IMR-90 (cell line): ENCODE measurements around the gene CNTN5. TPM values are rescaled to one million over a fixed set of nuclear protein-coding genes. Genes with fewer than 3 reads are reported as not detected.

Experiments used
- ATAC-seq: fragments of 200-7000 bp; cut with Tn5 transposase; 2 replicates; pipeline ENCODE4 v1.9.1; 2020; ENCODE audit warnings: low read depth, mild to moderate bottlenecking, moderate library complexity
- BruUV-seq: library from RNA; stranded (reverse); fragments of 400-500 nt; replicated peaks from 2 replicates; lab custom pipeline; 2021; lab: Mats Ljungman, UMichigan
- CTCF ChIA-PET: fragments of 300-600 bp; formaldehyde crosslinking; extraction: SDS; loops from one replicate; lab custom pipeline; 2021; ENCODE audit warnings: antibody characterized with exemption; lab: Yijun Ruan, JAX
- POLR2A ChIA-PET: fragments of 300-600 bp; sonication (Branson Sonifier 250); formaldehyde crosslinking; loops from one replicate; lab custom pipeline; 2022; ENCODE audit warnings: antibody characterized with exemption; ENCODE audit not compliant: unreplicated experiment; lab: Charles Lee
- DNase-seq: peaks from one replicate; pipeline ENCODE4 v3.0.0; 2013
- H2AFZ ChIP-seq: replicated peaks from 2 replicates; pipeline ENCODE3; 2013; ENCODE audit warnings: low read length, mild to moderate bottlenecking; ENCODE audit not compliant: poor library complexity
- H2AK5ac ChIP-seq: 2 replicates; pipeline ENCODE4 v1.6.1; 2013; ENCODE audit warnings: low read depth, low read length, inconsistent platforms
- H2AK9ac ChIP-seq: replicated peaks from 2 replicates; pipeline ENCODE3; 2013; ENCODE audit warnings: mild to moderate bottlenecking, low read depth, low read length, moderate library complexity; ENCODE audit not compliant: poor library complexity
- H2BK120ac ChIP-seq: 2 replicates; pipeline ENCODE4 v1.6.1; 2013; ENCODE audit warnings: low read depth, low read length, inconsistent platforms
- H2BK15ac ChIP-seq: 3 replicates; pipeline ENCODE4 v1.6.1; 2013; ENCODE audit warnings: low read depth, low read length, inconsistent platforms
- H2BK20ac ChIP-seq: 2 replicates; pipeline ENCODE4 v1.6.1; 2013; ENCODE audit warnings: low read depth, mild to moderate bottlenecking, inconsistent platforms, low read length, moderate library complexity
- H2BK5ac ChIP-seq: 2 replicates; pipeline ENCODE4 v1.6.1; 2013; ENCODE audit warnings: mild to moderate bottlenecking, low read depth, low read length, inconsistent platforms; ENCODE audit not compliant: poor library complexity, severe bottlenecking
- H3K14ac ChIP-seq: replicated peaks from 2 replicates; pipeline ENCODE4 v1.6.1; 2013; ENCODE audit warnings: low read depth, low read length, inconsistent platforms
- H3K18ac ChIP-seq: 2 replicates; pipeline ENCODE4 v1.6.1; 2013; ENCODE audit warnings: low read depth, low read length, control low read depth
- H3K23ac ChIP-seq: 2 replicates; pipeline ENCODE4 v1.6.1; 2013; ENCODE audit warnings: low read depth, low read length, inconsistent platforms
- H3K27ac ChIP-seq: 2 replicates; pipeline ENCODE4 v1.5.1; 2013; ENCODE audit warnings: mild to moderate bottlenecking, control low read depth, low read length; ENCODE audit not compliant: insufficient read depth
- H3K27me3 ChIP-seq: 2 replicates; pipeline ENCODE4 v1.6.1; 2013; ENCODE audit warnings: low read length; ENCODE audit not compliant: control insufficient read depth, insufficient read depth
- H3K36me3 ChIP-seq: 2 replicates; pipeline ENCODE4 v1.6.1; 2013; ENCODE audit warnings: low read length, mixed read lengths; ENCODE audit not compliant: control insufficient read depth, insufficient read depth
- H3K4ac ChIP-seq: 2 replicates; pipeline ENCODE4 v1.6.1; 2013; ENCODE audit warnings: low read depth, low read length, inconsistent platforms
- H3K4me1 ChIP-seq: 2 replicates; pipeline ENCODE4 v1.6.1; 2013; ENCODE audit warnings: low read length, mixed read lengths; ENCODE audit not compliant: control insufficient read depth, insufficient read depth
- H3K4me2 ChIP-seq: 2 replicates; pipeline ENCODE4 v1.6.1; 2013; ENCODE audit warnings: low read depth, mild to moderate bottlenecking, control low read depth, low read length, moderate library complexity
- H3K4me3 ChIP-seq: 2 replicates; pipeline ENCODE4 v1.5.1; 2013; ENCODE audit warnings: low read depth, mild to moderate bottlenecking, control low read depth, low read length, moderate library complexity; ENCODE audit not compliant: insufficient read depth
- H3K56ac ChIP-seq: 2 replicates; pipeline ENCODE4 v1.6.1; 2013; ENCODE audit warnings: low read length, inconsistent platforms; ENCODE audit not compliant: insufficient read depth; ENCODE audit errors: extremely low read depth
- H3K79me1 ChIP-seq, 2 experiments: 2 replicates each; pipeline ENCODE4 v1.6.1; 2013; ENCODE audit warnings: low read length in 2 of 2, inconsistent platforms in 1 of 2, low read depth in 1 of 2
- H3K9ac ChIP-seq: 2 replicates; pipeline ENCODE4 v1.6.1; 2013; ENCODE audit warnings: low read depth, low read length, control low read depth
- H3K9me1 ChIP-seq: 2 replicates; pipeline ENCODE4 v1.6.1; 2013; ENCODE audit warnings: low read length, inconsistent platforms; ENCODE audit not compliant: insufficient read depth
- H3K9me3 ChIP-seq: 2 replicates; pipeline ENCODE4 v1.6.1; 2013; ENCODE audit warnings: low read length; ENCODE audit not compliant: control insufficient read depth, insufficient read depth
- H4K20me1 ChIP-seq: 2 replicates; pipeline ENCODE4 v1.6.1; 2013; ENCODE audit warnings: low read length, inconsistent platforms; ENCODE audit not compliant: insufficient read depth
- H4K5ac ChIP-seq: 2 replicates; pipeline ENCODE4 v1.6.1; 2013; ENCODE audit warnings: mild to moderate bottlenecking, low read depth, low read length, control low read depth
- H4K8ac ChIP-seq, 2 experiments: 2 replicates each; pipeline ENCODE4 v1.6.1; 2013; ENCODE audit warnings: low read depth in 2 of 2, low read length in 2 of 2, control low read depth in 1 of 2, inconsistent platforms in 1 of 2
- H4K91ac ChIP-seq: 2 replicates; pipeline ENCODE4 v1.6.1; 2013; ENCODE audit warnings: low read depth, low read length, inconsistent platforms; ENCODE audit not compliant: insufficient read depth
- BHLHE40 ChIP-seq: fragments of 150-350 bp; IDR thresholded peaks from 2 replicates; pipeline ENCODE4 v1.6.1; 2016; ENCODE audit warnings: mild to moderate bottlenecking, low read depth, low read length
- CEBPB ChIP-seq: IDR thresholded peaks from 2 replicates; pipeline ENCODE4 v1.6.1; 2012; ENCODE audit warnings: low read depth, low read length, improper control_type of control experiment
- CHD1 ChIP-seq: IDR thresholded peaks from 2 replicates; pipeline ENCODE4 v1.6.1; 2012; ENCODE audit warnings: low read depth, low read length, improper control_type of control experiment
- ELK1 ChIP-seq: fragments of 150-350 bp; IDR thresholded peaks from 2 replicates; pipeline ENCODE4 v1.6.1; 2016; ENCODE audit warnings: low read depth, mild to moderate bottlenecking, low read length, moderate library complexity, borderline replicate concordance
- MAZ ChIP-seq: IDR thresholded peaks from 2 replicates; pipeline ENCODE4 v1.6.1; 2012; ENCODE audit warnings: low read depth, mild to moderate bottlenecking, low read length, improper control_type of control experiment, moderate library complexity, borderline replicate concordance
- MXI1 ChIP-seq: IDR thresholded peaks from 2 replicates; pipeline ENCODE4 v1.6.1; 2012; ENCODE audit warnings: low read depth, mild to moderate bottlenecking, low read length, moderate library complexity, borderline replicate concordance
- POLR2A ChIP-seq: IDR thresholded peaks from 2 replicates; pipeline ENCODE4 v1.6.1; 2012; ENCODE audit warnings: mild to moderate bottlenecking, low read depth, low read length
- RAD21 ChIP-seq: IDR thresholded peaks from 2 replicates; pipeline ENCODE4 v1.6.1; 2012; ENCODE audit warnings: low read length, improper control_type of control experiment
- RCOR1 ChIP-seq: IDR thresholded peaks from 2 replicates; pipeline ENCODE4 v1.6.1; 2012; ENCODE audit warnings: mild to moderate bottlenecking, low read length, improper control_type of control experiment; ENCODE audit not compliant: insufficient replicate concordance
- RFX5 ChIP-seq: IDR thresholded peaks from 2 replicates; pipeline ENCODE4 v1.8.0; 2012; ENCODE audit warnings: low read depth, mild to moderate bottlenecking, low read length, moderate library complexity
- SMC3 ChIP-seq: fragments of 150-350 bp; IDR thresholded peaks from 2 replicates; pipeline ENCODE4 v1.6.1; 2016; ENCODE audit warnings: low read depth, mild to moderate bottlenecking, antibody characterized with exemption, low read length, moderate library complexity
- USF2 ChIP-seq: fragments of 150-350 bp; IDR thresholded peaks from 2 replicates; pipeline ENCODE4 v1.6.1; 2017; ENCODE audit warnings: mild to moderate bottlenecking, antibody characterized with exemption, low read length, low read depth
- WGBS, 2 experiments: methylation state at CpG; one replicate each; pipeline versions ENCODE4 v1.1.5 to v1.1.7; 2013; ENCODE audit warnings: missing lambda C conversion rate in 2 of 2; ENCODE audit not compliant: insufficient read length in 1 of 2; ENCODE audit errors: extremely low coverage in 2 of 2; 5-methylcytosine and 5-hydroxymethylcytosine counted together
- dilution Hi-C: fragments of 300-500 bp; cut with HindIII; formaldehyde crosslinking; loops from one replicate; pipeline ENCODE4 v1.14.3; 2018; ENCODE audit warnings: low sequenced_read_pairs; ENCODE audit not compliant: unreplicated experiment
- in situ Hi-C: fragments of 300-500 bp; cut with MboI; formaldehyde crosslinking; loops from 3 replicates; pipeline ENCODE4 v1.14.3; 2019; ENCODE audit warnings: low sequenced_read_pairs, inconsistent platforms, mixed read lengths
- intact Hi-C: fragments of 100-400 bp; cut with micrococcal nuclease; formaldehyde crosslinking; loops from 2 replicates; pipeline ENCODE4 v1.10.0; 2022
- polyA plus RNA-seq, 3 experiments: library from polyadenylated mRNA; depleted of rRNA; stranded (reverse); fragments of >200 nt; gene quantifications; 2 replicates each; pipeline ENCODE4 v1.2.3, GENCODE V29; 2012; ENCODE audit warnings: low replicate concordance in 1 of 3
- total RNA-seq: library from RNA; depleted of rRNA; stranded (reverse); fragments of >200 nt; gene quantifications from 2 replicates; pipeline ENCODE4 v1.2.3, GENCODE V29; 2012

Gene CNTN5
- total and polyA plus RNA-seq, 2 of the 4 experiments (the other 2 are of a cell fraction) = not detected

GRCh38 chr11:99676292-99676691, 655.5 kb downstream of the CNTN5 start:
- H3K27ac ChIP-seq = no peak overlapping the region
- no peaks in the 10 kb centered on the region for H3K36me3 ChIP-seq
- no peak overlapping the region for H3K23ac ChIP-seq
- dilution Hi-C loops = no loop called here
- no peak overlapping the region for H2BK120ac ChIP-seq
- no peaks in the 10 kb centered on the region for H4K20me1 ChIP-seq
- no peak for DNase-seq
- H3K9me3 ChIP-seq = no peaks in the 10 kb centered on the region
- H2BK20ac ChIP-seq = no peak overlapping the region
- H3K56ac ChIP-seq = no peak overlapping the region
- H4K91ac ChIP-seq = no peak overlapping the region
- in situ Hi-C loops = no loop called here
- H2AK5ac ChIP-seq = no peak overlapping the region
- no peak overlapping the region for H3K4me3 ChIP-seq
- no peak overlapping the region for H3K18ac ChIP-seq
- no peak overlapping the region for H3K9ac ChIP-seq
- intact Hi-C loops = no loop called here
- POLR2A ChIA-PET = no interaction called here
- H3K9me1 ChIP-seq = no peaks in the 10 kb centered on the region
- no peak overlapping the region for H3K4me2 ChIP-seq
- TF ChIP-seq USF2 (no peak), CHD1 (no peak), POLR2A (no peak), SMC3 (no peak), RFX5 (no peak), ELK1 (no peak), BHLHE40 (no peak), RCOR1 (no peak), CEBPB (no peak), MAZ (no peak), MXI1 (no peak), RAD21 (no peak)
- H3K4ac ChIP-seq = no peak overlapping the region
- no peak overlapping the region for H2BK15ac ChIP-seq
- CTCF ChIA-PET = interaction anchor here (2.0 kb wide), 1 partner anchor 13 kb away, joined by 4 read pairs; no protein-coding TSS in a partner anchor
- no peaks in the 10 kb centered on the region for H3K79me1 ChIP-seq
- no TSS peak for BruUV-seq
- H4K5ac ChIP-seq = no peak overlapping the region
- H3K4me1 ChIP-seq = no peaks in the 10 kb centered on the region
- no peak for ATAC-seq
- H2BK5ac ChIP-seq = no peak overlapping the region
- H2AFZ ChIP-seq = no peak overlapping the region
- H2AK9ac ChIP-seq = no peak overlapping the region
- WGBS, 2 experiments = no CpG with 5 or more reads among the region's 4 CpGs
- no peak overlapping the region for H4K8ac ChIP-seq
- H3K14ac ChIP-seq = no peak overlapping the region
- no peaks in the 10 kb centered on the region for H3K27me3 ChIP-seq
